DMS 273 (cell line): ENCODE results near the gene KRT78.
"Not testable (repeated sequence)": the region's sequence is repeated elsewhere in the genome, so short reads cannot be mapped to it uniquely, and the experiment has no call there.

ENCODE experiments used
- DNase-seq: peaks from one replicate; lab custom pipeline; 2025; ENCODE audit not compliant: unreplicated experiment; lab: John Stamatoyannopoulos, UW

The KRT78 gene

GRCh38 chr12:52798003-52798670 is 50.7 kb downstream of the KRT78 start:
- DNase-seq, result no peak

DNA sequence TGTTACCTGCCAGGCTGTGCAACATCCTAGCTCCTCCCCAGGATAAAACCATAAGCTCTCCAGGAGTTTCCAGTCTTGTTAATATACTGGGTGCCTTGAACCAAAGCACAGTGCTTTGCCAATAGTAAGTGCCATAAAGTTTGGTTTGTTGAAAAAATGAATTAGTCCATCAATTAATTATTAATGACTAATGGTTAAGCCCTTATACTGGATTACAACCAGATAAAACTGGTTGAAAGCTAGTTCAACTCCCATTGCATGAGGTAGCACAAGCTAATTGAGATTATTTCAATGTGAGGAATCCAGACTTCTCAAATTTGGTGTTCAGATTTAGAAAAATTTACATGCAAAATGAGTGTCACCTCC is 51.3 kb downstream of the KRT78 start:
- no peak for DNase-seq

DNA sequence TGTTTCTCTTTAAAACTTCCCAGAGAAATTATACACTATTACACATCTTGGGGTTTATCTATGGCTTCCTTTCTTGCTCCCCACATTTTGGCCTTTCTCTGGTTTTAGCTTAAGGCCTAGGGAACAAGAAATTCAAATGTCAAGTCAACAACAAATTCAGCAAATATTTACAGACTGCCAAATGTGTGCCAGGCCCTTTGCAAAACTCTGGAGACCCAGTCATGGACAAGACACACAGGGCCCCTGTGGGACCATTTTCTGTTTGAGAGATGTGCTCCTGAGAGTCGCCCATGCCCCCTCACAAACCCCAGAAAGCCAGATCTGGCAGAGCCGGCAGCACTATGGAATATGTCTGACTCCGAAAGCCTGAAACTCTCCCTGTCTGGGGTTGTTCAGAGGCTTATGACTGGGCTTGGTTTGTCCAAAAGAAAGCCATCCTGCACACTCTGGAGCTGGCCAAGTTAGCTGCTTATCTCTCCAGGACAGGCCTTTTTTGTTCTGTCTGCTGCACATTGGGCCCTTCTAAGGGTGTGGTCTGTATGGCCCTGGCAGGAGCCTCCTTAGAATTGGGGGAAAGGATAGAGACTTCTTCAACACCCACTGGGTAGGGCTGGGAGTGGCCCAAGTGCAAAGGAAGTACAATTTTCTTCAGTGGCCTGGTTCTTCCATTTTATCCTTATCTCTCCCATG is 51.8 kb downstream of the KRT78 start:
- DNase-seq, result no peak

GRCh38 chr12:52796429-52796794 is 52.4 kb downstream of the KRT78 start:
- no peak for DNase-seq

DNA sequence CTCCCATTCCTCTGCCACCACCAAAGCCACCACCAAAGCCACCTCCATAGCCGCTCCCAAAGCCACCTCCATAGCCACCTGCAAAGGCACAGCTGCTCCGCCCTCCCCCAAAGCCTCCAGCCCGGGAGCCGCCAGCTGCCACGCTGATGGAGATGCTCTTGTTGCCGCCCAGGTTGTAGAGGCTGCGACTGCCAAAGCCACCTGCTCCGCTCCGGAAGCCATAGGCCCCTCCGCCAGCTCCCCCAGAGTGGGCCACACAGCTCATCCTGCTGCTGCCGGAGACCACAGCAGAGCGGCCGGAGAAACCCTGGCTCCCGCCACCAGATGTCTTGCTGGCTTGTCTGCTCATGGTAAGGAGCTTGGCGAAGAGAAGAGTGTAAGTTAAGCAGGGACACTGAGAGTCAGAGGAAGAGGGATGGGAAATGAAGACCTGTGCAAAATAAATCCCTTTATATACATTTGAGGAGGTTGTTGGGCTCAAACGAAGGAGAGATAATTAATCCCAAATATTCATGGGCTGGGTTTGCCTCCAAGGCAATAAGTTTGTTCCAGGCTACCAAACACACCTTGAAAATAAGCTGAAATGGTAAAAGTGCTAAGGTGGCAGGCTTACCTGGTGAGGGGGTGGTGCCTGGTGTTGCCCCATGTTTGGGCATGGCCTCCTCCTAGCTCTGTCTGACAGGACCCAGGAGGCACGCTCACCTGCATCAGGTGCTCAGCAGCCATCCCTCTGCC is 52.9 kb downstream of the KRT78 start, which contains the start of gene KRT3:
KRT3 (minus strand) TSS at position 424 of the 735 bp plus-strand sequence; CDS start at position 349, 75 bp downstream.
- DNase-seq, result no peak

DNA sequence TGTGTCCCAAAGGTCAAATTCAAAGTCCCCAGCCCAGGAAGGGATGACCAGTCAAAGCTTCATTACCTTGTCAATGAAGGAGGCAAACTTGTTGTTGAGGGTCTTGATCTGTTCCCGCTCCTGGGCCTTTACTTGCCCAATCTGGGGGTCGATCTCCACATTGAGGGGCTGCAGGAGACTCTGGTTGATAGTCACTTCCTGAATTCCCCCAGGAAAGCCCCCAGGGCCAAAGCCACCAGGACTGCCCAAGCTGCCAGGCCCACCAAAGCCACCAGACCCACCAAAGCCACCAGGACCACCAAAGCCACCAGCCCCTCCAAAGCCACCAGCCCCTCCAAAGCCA is 53.5 kb downstream of the KRT78 start:
- not testable (repeated sequence) for DNase-seq

- DNase-seq, result no peak
These were observed 54.1 kb downstream of the KRT78 start for GRCh38 chr12:52794479-52795331.

DNA sequence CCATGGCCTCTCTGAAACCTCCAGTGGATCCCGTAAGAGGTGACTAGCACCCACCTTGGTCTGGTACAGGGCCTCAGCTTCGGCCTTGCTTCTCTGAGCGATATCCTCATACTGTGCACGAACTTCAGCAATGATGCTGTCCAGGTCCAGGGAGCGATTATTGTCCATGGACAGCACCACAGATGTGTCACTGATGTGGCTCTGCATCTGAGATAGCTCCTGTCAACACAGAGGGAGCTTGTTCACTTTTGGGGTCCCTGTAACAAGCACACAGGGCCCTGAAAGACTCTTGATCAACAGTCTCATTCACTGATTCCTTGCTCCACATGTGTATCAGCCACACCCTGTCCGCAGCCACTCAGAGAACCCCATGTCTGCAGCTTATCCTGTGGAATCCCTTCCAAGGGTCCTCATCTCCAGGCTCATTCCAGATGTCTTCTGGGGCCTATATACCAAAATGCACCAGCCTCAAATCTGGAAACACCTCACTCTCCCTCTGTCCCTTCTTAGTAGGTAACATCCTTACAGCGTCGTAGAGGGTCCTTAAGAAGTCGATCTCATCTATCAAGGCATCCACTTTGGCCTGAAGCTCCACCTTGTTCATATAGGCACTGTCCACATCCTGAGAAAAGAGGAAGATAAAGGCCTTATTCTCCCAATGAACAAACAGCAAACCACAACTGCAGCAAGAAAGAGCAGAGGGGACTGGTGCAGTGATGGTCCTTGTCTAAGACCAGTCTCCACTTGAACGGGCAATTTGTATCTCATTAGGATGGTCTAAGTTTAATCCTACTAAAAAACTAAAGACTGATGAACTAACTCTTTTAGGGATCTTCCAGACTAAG is 56.4 kb downstream of the KRT78 start:
- no peak for DNase-seq

GRCh38 chr12:52791271-52792184 is 57.3 kb downstream of the KRT78 start:
- no peak for DNase-seq

DNA sequence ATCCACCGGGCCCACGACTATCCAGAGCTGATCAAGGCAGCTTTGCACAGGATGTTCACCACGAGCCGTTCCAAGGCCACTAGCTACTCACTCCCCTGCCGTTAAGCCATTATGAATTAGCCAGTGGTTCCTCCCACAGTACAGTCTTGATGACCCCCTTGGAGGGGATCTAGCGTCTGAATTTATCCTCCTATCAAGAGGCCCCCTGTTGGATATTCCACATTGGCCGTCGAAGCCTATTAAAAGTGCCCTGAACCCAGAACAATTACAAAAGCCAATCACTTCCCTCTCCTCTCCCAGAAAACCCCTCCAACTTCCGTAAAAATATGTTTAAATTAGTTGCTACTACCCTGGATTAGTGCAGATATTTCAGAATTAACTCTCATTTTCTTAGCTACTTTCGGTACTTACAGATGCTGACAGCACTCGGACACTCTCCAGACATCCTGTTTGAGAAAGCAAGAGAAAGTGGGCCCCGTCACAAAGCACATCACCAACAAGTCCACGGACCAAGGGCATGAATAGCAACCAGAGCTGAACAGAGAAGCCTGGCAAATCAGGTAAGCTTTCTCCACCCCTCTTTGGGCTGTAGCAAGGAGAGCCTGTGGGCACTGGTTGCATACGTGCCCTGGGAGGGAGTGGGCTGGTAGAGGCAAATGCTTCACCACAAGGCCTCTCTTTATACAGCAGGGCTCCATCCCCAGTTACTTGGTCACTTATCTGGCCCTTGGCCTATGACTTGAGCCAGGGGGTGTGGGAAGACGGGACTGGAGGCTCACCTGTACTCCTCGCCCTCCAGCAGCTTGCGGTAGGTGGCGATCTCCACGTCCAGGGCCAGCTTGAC is 58.1 kb downstream of the KRT78 start:
- no peak for DNase-seq

DNA sequence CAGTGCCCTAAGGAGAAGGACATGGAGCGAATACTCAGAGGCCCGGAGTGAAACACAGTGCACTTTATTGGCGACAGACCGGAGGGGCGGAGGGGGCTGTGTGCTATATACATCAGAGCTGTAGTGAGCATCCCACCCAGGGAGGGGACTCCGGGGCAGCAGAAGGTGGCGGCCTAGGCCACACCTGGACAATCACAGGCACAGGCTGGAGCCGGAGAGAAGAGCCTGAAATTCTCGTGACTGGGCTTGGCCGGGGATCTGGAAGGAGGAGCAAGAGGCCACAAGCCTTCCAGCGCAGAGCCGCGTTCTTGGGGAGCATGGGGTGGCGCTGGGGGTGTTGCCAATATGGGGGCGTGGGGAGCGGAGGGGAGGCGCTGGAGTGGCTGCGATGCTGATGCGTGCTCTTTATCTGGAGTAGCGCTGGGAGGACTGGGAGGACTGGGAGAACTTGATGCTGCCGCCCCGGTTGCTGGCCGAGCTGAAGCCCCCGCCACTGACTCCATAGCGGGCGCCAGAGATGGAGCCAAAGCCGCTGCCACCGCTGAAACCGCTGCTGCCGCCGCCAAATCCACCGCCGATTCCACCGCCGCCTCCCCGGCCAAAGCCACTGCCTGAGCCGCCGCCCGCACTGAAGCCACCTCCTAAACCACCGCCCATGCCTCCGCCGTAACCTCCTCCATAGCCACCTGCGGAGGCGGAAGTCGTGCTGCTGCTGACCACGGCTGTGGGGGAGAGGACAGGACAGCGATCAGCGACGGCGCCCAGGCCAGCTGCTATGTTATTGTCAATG is 59.0 kb downstream of the KRT78 start:
- DNase-seq, result no peak

DNA sequence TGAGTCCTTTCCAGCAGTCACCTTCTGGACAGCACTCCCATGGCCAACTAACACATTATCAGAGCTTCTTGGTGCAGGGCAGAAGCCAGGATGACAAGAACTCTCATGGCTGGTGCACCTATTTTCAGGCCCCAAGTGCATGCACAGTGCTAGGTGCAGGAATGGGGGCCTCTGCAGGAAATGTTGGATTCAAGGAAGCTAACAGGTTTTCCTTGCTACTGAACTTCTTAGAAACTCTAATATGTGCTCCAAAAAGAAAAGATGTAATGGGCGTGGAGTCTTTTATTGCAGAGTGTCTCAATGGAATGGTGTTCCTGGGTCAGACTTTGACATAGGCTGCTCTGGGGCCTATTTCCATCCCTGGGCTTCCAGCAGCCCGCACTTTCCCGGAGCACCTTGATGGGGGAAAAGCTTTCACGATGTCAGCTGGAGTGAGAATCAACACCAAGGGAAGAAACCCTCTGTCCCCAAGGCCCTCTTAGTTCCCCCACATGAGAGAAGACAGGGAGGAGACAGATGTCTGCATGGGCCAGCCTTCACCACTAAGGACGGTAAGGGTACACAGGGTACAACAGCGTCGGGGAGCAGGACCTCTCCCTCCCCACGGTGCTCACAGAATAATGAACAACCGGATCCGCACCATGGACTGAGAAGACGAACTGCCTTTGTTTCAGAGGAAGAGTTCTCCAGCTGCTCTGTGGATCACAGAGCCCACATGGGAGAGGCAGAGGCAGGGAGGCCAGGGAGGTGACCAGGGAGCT is 59.7 kb downstream of the KRT78 start:
- DNase-seq, result no peak

DNA sequence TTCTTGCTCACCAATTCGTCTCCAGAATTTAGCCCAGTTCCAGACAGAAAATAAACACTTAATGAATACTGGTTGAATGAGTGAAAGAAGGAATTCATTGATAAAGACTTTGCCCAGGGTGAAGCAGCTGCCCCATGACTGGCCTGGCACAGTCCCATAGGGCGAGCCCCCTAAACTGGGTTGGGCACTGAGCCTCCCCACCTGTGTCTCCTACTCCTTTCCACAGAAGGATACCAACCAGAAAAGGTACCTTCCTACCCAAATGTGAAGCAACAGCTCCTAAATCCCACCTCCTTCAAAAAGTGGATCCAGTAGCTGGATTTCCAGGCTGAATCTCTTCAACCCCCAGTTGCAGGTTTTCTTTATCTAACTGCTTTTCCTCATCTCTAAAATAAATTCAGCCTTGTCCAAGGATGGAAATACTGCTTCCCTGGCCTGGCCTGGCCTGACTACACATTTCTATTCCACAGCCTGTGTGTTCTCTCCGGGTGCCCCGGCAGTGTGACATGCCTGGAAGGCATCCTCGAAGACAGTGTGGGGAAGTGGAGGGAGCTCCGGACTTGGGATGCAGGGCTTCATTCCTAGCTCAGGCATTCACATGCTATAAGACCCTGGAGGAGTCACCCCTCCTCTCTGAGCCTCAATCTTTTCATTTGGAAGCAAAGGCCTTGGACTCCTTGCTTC is 60.5 kb downstream of the KRT78 start:
- no peak for DNase-seq
